IMR-90 (cell line): ENCODE data around the gene TEX50. TPM values are rescaled to one million over a fixed set of nuclear protein-coding genes. Genes with fewer than 3 reads are reported as not detected.
A peak's percentile ranks its signal among the peaks of the same experiment; 100 is the strongest.
"Not testable (repeated sequence)": the region's sequence is repeated elsewhere in the genome, so short reads cannot be mapped to it uniquely, and the experiment has no call there.

ENCODE experiments used
- ATAC-seq: fragments of 200-7000 bp; cut with Tn5 transposase; 2 replicates; pipeline ENCODE4 v1.9.1; 2020; ENCODE audit warnings: low read depth, mild to moderate bottlenecking, moderate library complexity
- BruUV-seq: library from RNA; stranded (reverse); fragments of 400-500 nt; replicated peaks from 2 replicates; lab custom pipeline; 2021; lab: Mats Ljungman, UMichigan
- CTCF ChIA-PET: fragments of 300-600 bp; formaldehyde crosslinking; extraction: SDS; loops from one replicate; lab custom pipeline; 2021; ENCODE audit warnings: antibody characterized with exemption; lab: Yijun Ruan, JAX
- POLR2A ChIA-PET: fragments of 300-600 bp; sonication (Branson Sonifier 250); formaldehyde crosslinking; loops from one replicate; lab custom pipeline; 2022; ENCODE audit warnings: antibody characterized with exemption; ENCODE audit not compliant: unreplicated experiment; lab: Charles Lee
- DNase-seq: peaks from one replicate; pipeline ENCODE4 v3.0.0; 2013
- H2AFZ ChIP-seq: replicated peaks from 2 replicates; pipeline ENCODE3; 2013; ENCODE audit warnings: low read length, mild to moderate bottlenecking; ENCODE audit not compliant: poor library complexity
- H2AK5ac ChIP-seq: 2 replicates; pipeline ENCODE4 v1.6.1; 2013; ENCODE audit warnings: low read depth, low read length, inconsistent platforms
- H2AK9ac ChIP-seq: replicated peaks from 2 replicates; pipeline ENCODE3; 2013; ENCODE audit warnings: mild to moderate bottlenecking, low read depth, low read length, moderate library complexity; ENCODE audit not compliant: poor library complexity
- H2BK120ac ChIP-seq: 2 replicates; pipeline ENCODE4 v1.6.1; 2013; ENCODE audit warnings: low read depth, low read length, inconsistent platforms
- H2BK15ac ChIP-seq: 3 replicates; pipeline ENCODE4 v1.6.1; 2013; ENCODE audit warnings: low read depth, low read length, inconsistent platforms
- H2BK20ac ChIP-seq: 2 replicates; pipeline ENCODE4 v1.6.1; 2013; ENCODE audit warnings: low read depth, mild to moderate bottlenecking, inconsistent platforms, low read length, moderate library complexity
- H2BK5ac ChIP-seq: 2 replicates; pipeline ENCODE4 v1.6.1; 2013; ENCODE audit warnings: mild to moderate bottlenecking, low read depth, low read length, inconsistent platforms; ENCODE audit not compliant: poor library complexity, severe bottlenecking
- H3K14ac ChIP-seq: replicated peaks from 2 replicates; pipeline ENCODE4 v1.6.1; 2013; ENCODE audit warnings: low read depth, low read length, inconsistent platforms
- H3K18ac ChIP-seq: 2 replicates; pipeline ENCODE4 v1.6.1; 2013; ENCODE audit warnings: low read depth, low read length, control low read depth
- H3K23ac ChIP-seq: 2 replicates; pipeline ENCODE4 v1.6.1; 2013; ENCODE audit warnings: low read depth, low read length, inconsistent platforms
- H3K27ac ChIP-seq: 2 replicates; pipeline ENCODE4 v1.5.1; 2013; ENCODE audit warnings: mild to moderate bottlenecking, control low read depth, low read length; ENCODE audit not compliant: insufficient read depth
- H3K27me3 ChIP-seq: 2 replicates; pipeline ENCODE4 v1.6.1; 2013; ENCODE audit warnings: low read length; ENCODE audit not compliant: control insufficient read depth, insufficient read depth
- H3K36me3 ChIP-seq: 2 replicates; pipeline ENCODE4 v1.6.1; 2013; ENCODE audit warnings: low read length, mixed read lengths; ENCODE audit not compliant: control insufficient read depth, insufficient read depth
- H3K4ac ChIP-seq: 2 replicates; pipeline ENCODE4 v1.6.1; 2013; ENCODE audit warnings: low read depth, low read length, inconsistent platforms
- H3K4me1 ChIP-seq: 2 replicates; pipeline ENCODE4 v1.6.1; 2013; ENCODE audit warnings: low read length, mixed read lengths; ENCODE audit not compliant: control insufficient read depth, insufficient read depth
- H3K4me2 ChIP-seq: 2 replicates; pipeline ENCODE4 v1.6.1; 2013; ENCODE audit warnings: low read depth, mild to moderate bottlenecking, control low read depth, low read length, moderate library complexity
- H3K4me3 ChIP-seq: 2 replicates; pipeline ENCODE4 v1.5.1; 2013; ENCODE audit warnings: low read depth, mild to moderate bottlenecking, control low read depth, low read length, moderate library complexity; ENCODE audit not compliant: insufficient read depth
- H3K56ac ChIP-seq: 2 replicates; pipeline ENCODE4 v1.6.1; 2013; ENCODE audit warnings: low read length, inconsistent platforms; ENCODE audit not compliant: insufficient read depth; ENCODE audit errors: extremely low read depth
- H3K79me1 ChIP-seq, 2 experiments: 2 replicates each; pipeline ENCODE4 v1.6.1; 2013; ENCODE audit warnings: low read length in 2 of 2, inconsistent platforms in 1 of 2, low read depth in 1 of 2
- H3K9ac ChIP-seq: 2 replicates; pipeline ENCODE4 v1.6.1; 2013; ENCODE audit warnings: low read depth, low read length, control low read depth
- H3K9me1 ChIP-seq: 2 replicates; pipeline ENCODE4 v1.6.1; 2013; ENCODE audit warnings: low read length, inconsistent platforms; ENCODE audit not compliant: insufficient read depth
- H3K9me3 ChIP-seq: 2 replicates; pipeline ENCODE4 v1.6.1; 2013; ENCODE audit warnings: low read length; ENCODE audit not compliant: control insufficient read depth, insufficient read depth
- H4K20me1 ChIP-seq: 2 replicates; pipeline ENCODE4 v1.6.1; 2013; ENCODE audit warnings: low read length, inconsistent platforms; ENCODE audit not compliant: insufficient read depth
- H4K5ac ChIP-seq: 2 replicates; pipeline ENCODE4 v1.6.1; 2013; ENCODE audit warnings: mild to moderate bottlenecking, low read depth, low read length, control low read depth
- H4K8ac ChIP-seq, 2 experiments: 2 replicates each; pipeline ENCODE4 v1.6.1; 2013; ENCODE audit warnings: low read depth in 2 of 2, low read length in 2 of 2, control low read depth in 1 of 2, inconsistent platforms in 1 of 2
- H4K91ac ChIP-seq: 2 replicates; pipeline ENCODE4 v1.6.1; 2013; ENCODE audit warnings: low read depth, low read length, inconsistent platforms; ENCODE audit not compliant: insufficient read depth
- CHD1 ChIP-seq: IDR thresholded peaks from 2 replicates; pipeline ENCODE4 v1.6.1; 2012; ENCODE audit warnings: low read depth, low read length, improper control_type of control experiment
- MAFK ChIP-seq: IDR thresholded peaks from 2 replicates; pipeline ENCODE4 v1.6.1; 2012; ENCODE audit warnings: low read depth, low read length, improper control_type of control experiment
- RCOR1 ChIP-seq: IDR thresholded peaks from 2 replicates; pipeline ENCODE4 v1.6.1; 2012; ENCODE audit warnings: mild to moderate bottlenecking, low read length, improper control_type of control experiment; ENCODE audit not compliant: insufficient replicate concordance
- WGBS, 2 experiments: methylation state at CpG; one replicate each; pipeline versions ENCODE4 v1.1.5 to v1.1.7; 2013; ENCODE audit warnings: missing lambda C conversion rate in 2 of 2; ENCODE audit not compliant: insufficient read length in 1 of 2; ENCODE audit errors: extremely low coverage in 2 of 2; 5-methylcytosine and 5-hydroxymethylcytosine counted together
- dilution Hi-C: fragments of 300-500 bp; cut with HindIII; formaldehyde crosslinking; loops from one replicate; pipeline ENCODE4 v1.14.3; 2018; ENCODE audit warnings: low sequenced_read_pairs; ENCODE audit not compliant: unreplicated experiment
- in situ Hi-C: fragments of 300-500 bp; cut with MboI; formaldehyde crosslinking; loops from 3 replicates; pipeline ENCODE4 v1.14.3; 2019; ENCODE audit warnings: low sequenced_read_pairs, inconsistent platforms, mixed read lengths
- intact Hi-C: fragments of 100-400 bp; cut with micrococcal nuclease; formaldehyde crosslinking; loops from 2 replicates; pipeline ENCODE4 v1.10.0; 2022
- polyA plus RNA-seq, 3 experiments: library from polyadenylated mRNA; depleted of rRNA; stranded (reverse); fragments of >200 nt; gene quantifications; 2 replicates each; pipeline ENCODE4 v1.2.3, GENCODE V29; 2012; ENCODE audit warnings: low replicate concordance in 1 of 3
- total RNA-seq: library from RNA; depleted of rRNA; stranded (reverse); fragments of >200 nt; gene quantifications from 2 replicates; pipeline ENCODE4 v1.2.3, GENCODE V29; 2012

Gene TEX50
- total and polyA plus RNA-seq, 2 of the 4 experiments (the other 2 are of a cell fraction) = not detected

DNA sequence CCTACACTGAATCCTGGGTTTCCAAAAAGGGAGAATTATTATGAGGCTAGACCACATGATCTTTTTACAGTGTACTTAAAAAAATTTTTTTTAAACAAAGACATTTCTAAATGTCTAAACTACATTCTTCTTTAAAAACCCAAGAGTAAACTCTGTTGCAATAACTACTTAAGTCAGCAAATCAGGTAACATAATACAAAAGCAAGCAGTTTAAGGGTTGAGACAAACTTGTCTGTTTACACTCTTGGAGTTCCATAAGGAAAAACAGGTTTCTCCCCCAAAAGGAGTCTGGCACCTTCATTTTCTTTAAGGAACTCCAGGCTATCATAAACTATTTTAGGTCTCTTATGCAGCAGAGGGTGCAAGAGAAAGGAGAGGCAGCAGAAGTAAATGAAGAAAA, 47.0 kb downstream of the TEX50 start:
- TF ChIP-seq CHD1 = no peak
- no peak for TF ChIP-seq RCOR1
- peak; percentile 17; the same call in 1 of the 2 replicates for TF ChIP-seq MAFK
- Histone ChIP-seq H2BK120ac (no peak overlapping the region), H2AK5ac (no peak overlapping the region), H2AK9ac (no peak overlapping the region), H4K91ac (no peak overlapping the region), H3K27me3 (no peaks in the 10 kb centered on the region), H3K27ac (no peak overlapping the region; the same call in 1 of the 2 replicates), H3K14ac (no peak overlapping the region), H3K4me1 (no peaks in the 10 kb centered on the region), H3K23ac (no peak overlapping the region), H4K5ac (no peak overlapping the region), H4K8ac (no peak overlapping the region), H3K4me2 (no peak overlapping the region), H3K9ac (no peak overlapping the region), H3K9me1 (no peaks in the 10 kb centered on the region), H4K20me1 (no peaks in the 10 kb centered on the region), H3K18ac (no peak overlapping the region), H3K4me3 (no peak overlapping the region), H2AFZ (no peak overlapping the region), H3K36me3 (no peaks in the 10 kb centered on the region), H2BK20ac (no peak overlapping the region), H3K4ac (no peak overlapping the region), H3K9me3 (no peaks in the 10 kb centered on the region), H3K56ac (no peak overlapping the region), H2BK5ac (no peak overlapping the region), H2BK15ac (no peak overlapping the region), H3K79me1 (no peaks in the 10 kb centered on the region)
- in situ Hi-C loops = no loop called here
- no peak for DNase-seq
- ChIA-PET POLR2A (interaction anchor here (0.6 kb wide), 1 partner anchor 14 kb away, joined by 3 read pairs; no protein-coding TSS in a partner anchor), CTCF (no interaction called here)
- peak; percentile 62 for ATAC-seq
- BruUV-seq = no TSS peak
- dilution Hi-C loops = no loop called here
- intact Hi-C loops = no loop called here

DNA sequence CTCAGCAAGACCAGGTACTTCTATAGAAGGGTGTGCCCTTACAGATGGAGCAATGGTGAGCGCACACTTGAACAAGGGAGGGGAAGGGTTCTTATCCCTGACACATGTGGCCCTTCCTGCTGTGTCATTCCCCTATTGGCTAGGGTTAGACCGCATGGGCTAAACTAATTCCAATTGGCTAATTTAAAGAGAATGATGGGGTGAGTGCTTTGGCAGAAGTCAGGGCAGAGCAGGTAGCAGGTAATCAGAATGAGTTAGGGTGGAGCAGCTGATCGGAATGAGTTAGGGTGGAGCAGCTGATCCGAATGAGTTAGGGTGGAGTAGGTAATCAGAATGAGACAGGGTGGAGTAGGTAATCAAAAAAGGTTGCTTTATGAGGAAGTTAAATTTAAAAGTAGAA, 48.7 kb downstream of the TEX50 start:
- H4K20me1 ChIP-seq, H3K4me3 ChIP-seq, H2BK120ac ChIP-seq, H3K79me1 ChIP-seq, H2BK5ac ChIP-seq, dilution Hi-C loops, POLR2A ChIA-PET, H4K5ac ChIP-seq, H3K18ac ChIP-seq, H3K56ac ChIP-seq, CTCF ChIA-PET, H3K27me3 ChIP-seq, H2AK9ac ChIP-seq, H3K4me2 ChIP-seq, H4K91ac ChIP-seq, H3K36me3 ChIP-seq, BruUV-seq, H2AK5ac ChIP-seq, H3K27ac ChIP-seq, H3K9me3 ChIP-seq, in situ Hi-C loops, H3K9me1 ChIP-seq, ATAC-seq, H2AFZ ChIP-seq, H3K9ac ChIP-seq, H3K4ac ChIP-seq, H3K4me1 ChIP-seq, intact Hi-C loops, H3K23ac ChIP-seq, DNase-seq, H4K8ac ChIP-seq, H3K14ac ChIP-seq, H2BK20ac ChIP-seq, H2BK15ac ChIP-seq: not testable (repeated sequence)
- WGBS, 2 experiments = 90% methylated on average over 2 of the region's 4 CpGs; no CpG with 5 or more reads in 1 of the 2 experiments
